NCI-H1048 (cell line): ENCODE results near the gene TADA2A.
"Not testable (repeated sequence)": the region's sequence is repeated elsewhere in the genome, so short reads cannot be mapped to it uniquely, and the experiment has no call there.

Experiments
- DNase-seq: peaks from one replicate; lab custom pipeline; 2025; lab: John Stamatoyannopoulos, UW

The TADA2A gene

DNA sequence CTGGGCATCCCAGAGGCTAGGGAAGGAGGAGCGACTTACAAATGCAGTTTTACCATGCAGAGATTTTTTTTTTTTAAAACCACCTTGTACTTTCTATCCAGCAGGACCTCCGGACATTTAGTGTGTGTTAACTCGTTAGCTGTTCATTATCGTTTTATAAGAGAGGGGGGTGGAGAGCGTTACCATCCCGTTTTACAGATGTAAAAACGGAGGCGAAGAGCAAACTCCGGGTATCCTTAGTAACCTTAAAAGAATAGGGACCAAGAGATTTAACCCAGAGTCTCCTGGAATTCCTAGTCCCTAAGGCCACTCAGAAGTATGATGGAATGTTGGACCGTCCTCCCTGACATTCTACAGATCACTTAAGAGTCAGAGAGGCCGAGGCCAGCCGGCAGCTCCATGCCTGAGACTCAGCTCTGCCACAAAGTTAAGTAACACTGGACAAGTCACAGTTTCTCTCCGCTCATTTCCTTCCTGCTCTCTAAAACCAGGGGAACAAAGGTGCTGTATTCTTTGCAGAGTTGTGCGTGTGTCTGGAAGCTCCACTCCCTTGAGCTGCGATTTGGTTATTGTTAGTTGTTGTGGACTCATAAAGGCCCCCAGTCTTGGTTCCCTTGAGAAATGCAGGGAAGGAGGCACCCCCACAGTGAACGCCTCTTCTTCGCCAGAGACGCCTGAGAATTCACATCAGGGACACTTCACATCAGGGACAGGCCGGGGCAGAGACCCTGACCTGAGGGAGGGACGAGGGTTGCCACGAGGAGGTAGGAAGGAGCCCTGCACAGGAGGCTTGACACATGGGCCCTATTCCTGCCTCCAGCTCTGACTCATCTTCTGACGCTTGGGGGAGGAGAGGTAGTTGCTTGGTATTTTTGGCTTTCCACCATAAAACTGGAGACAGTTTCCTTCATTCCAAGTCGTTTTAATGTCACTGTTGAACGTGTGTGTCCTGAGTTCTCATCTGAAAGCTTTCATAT lies 84.2 kb downstream of the TADA2A start:
- no peak for DNase-seq

DNA sequence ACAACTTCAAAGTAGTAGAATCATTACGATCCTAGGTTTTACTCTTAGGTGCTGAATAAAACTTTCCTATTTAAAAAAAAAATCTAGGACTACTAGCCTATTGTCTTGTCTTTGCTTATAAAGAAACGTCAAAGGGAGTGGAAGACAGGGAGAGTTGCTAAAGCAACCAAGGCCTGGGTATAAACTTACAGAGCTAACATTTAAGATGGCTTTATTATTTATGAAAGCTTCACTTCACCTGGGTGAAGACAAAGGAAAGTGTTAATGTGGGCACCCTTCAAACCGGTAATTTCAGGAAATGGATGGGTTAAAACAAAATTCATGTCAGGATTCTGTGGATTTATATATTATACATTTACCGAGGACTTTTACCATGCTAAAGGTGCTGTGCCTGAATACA lies 85.5 kb downstream of the TADA2A start:
- no peak for DNase-seq

DNA sequence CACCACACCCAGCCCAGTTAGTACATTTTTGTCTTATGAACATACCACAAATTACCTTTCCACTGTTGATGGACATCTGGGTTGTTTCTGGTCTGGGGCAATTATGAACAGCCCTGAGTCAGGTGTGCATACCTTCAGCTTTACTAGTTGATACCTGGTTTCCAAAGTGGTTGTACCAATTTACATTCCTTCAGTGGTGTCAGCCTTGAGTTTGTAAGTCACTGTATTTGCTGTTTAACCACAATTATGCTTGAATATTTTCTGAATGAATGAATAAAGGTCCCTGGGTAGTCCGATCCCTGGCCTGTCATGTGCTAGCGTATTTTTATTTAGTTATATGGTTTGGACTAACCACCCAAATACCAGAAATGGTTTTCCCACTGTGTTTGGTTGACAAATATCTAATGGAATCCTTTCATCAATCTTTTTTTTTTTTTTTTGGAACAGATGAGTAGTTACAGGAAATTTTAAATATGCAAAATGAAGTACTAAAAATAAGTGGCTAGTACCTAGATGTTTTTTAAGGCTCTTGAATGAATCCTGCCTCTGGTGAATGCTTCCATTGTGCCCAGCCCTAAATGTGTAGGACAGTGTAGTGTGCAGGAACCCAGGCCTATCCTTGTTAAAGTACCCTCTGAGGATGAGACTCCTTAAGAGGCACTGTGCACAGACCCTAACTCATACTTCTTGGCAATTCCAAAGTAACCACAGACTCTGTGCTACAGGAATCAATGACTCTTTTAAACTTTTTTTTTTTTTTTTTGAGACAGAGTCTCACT lies 86.8 kb downstream of the TADA2A start:
- DNase-seq = no peak

DNA sequence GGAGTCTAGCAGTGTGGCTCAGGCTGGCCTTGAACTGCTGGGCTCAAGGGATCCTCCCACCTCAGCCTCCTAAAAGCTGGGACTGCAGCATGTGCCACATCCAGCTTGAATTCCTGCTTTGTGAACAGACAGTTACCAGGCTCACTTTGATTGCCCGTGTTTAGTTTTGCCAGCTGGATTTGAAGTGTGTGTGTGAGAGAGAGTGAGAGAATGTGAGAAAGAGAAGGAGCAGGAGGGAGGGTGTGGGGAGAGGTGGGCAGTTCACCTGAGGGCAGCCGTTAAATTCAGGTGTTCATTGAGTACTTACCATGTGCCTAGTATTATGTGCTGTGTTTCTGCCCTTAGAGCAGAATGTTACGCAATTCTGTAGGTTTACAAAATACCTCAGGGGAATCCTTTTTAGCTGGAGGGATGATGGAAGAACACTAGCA lies 87.7 kb downstream of the TADA2A start:
- no peak for DNase-seq

DNA sequence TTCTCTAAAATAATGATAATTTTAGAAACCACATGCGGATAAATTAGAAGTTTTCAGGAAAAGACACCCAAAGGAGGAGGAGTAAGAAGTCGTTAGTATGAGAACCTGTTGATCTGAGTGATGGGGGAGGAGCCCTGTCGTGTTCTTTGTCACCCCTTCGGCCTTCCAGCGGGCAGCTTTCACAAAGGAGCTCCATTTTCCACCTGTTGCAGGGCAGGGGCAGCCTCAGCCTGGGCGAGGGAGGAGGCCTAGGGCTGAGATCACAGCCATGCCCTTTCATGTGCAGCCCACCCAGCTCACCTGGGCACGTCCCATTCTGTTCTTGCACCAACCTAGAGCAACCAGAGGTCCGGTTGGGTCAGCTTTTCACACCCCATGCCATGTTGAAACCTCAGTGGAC lies 88.3 kb downstream of the TADA2A start:
- no peak for DNase-seq

DNA sequence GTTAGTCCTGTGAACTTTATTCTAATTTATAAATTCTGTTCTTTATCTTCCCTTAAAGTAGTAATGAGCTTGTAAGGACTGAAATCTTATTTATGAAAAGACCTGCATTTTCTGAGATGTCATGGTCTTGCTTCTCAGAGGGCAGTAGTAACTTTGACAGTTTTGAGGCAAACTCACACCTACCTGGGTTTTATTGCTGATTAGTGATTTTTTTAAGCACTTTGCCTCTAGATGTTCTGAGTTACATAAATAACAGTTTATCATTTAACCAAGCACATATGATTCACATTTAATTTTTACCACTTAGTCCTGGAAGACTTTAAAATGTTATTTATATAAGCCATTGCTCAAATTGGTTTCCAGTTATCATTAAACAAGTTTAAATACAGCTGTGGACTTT lies 93.7 kb downstream of the TADA2A start:
- no peak for DNase-seq

DNA sequence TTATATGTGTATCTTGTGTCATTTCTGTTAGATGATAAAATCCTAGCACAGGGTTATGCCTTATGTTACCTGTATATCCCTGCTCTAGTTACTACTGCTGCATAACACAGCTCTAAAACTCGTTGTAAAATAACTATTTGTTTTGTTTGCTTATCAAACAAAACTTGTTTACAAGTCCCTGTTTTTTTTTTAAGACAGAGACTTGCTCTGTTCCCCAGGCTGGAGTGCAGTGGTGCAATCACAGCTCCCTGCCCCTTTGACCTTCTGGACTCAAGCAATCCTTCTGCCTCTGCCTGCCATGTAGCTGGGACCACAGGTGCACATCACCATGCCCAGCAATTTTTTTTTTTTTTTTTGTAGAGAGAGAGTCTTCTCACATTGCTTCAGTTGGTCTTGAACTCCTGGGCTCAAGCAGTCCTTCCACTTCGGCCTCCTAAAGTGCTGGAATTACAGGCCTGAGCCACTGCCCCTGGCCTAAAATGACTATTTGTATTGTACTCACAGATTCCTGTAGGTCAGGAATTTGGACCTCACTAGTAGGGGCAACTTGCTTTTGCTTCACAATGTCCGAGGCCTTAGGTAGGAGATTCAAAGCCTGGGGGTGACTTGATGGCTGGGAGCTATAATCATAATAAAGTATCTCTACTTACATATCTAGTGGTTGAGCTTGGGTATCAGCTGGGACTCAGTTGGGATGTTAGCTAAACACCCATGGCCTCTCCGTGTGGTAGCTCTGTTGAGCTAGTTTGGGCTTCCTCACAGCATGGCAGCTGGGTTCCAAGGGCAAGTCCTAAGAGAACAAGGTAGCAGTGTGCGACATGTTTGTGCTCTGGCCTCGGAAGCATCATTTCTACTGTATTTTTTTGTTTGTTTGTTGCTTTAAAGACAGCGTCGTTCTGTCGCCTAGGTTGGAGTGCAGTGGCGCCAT lies 95.6 kb downstream of the TADA2A start:
- no peak for DNase-seq

DNA sequence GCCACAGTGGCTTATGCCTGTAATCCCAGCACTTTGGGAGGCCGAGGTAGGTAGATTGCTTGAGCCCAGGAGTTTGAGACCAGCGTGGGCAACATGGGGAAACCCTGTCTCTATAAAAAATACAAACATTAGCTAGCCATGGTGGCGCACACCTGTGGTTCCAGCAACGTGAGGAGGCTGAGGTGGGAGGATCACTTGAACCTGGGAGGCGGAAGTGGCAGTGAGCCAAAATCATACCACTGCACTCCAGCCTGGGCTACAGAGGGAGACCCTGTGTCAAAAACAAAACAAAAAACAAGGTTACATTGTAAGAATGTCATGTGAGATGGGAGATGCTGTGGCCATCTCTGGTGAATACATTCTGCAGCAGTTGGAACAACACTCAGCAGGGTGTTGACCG lies 96.5 kb downstream of the TADA2A start:
- DNase-seq = no peak

DNA sequence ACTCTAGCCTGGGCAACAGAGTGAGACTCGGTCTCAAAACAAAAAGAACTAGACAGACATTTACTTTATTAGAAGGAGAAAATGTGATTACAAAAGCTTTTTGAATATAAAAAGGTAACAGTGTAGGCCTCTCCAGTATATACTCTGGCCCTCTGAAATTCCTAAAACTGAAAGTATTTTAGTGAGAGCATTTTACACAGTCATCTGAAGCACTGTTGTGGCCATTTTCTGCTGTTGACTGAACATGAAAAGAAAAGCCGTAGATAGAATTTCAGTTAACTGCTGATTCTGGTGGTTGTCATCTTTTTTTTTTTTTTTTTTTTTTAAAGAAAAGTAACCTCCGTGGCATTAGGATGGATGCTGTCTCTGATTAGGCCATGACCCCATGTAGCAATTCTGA lies 98.6 kb downstream of the TADA2A start:
- no peak for DNase-seq

DNA sequence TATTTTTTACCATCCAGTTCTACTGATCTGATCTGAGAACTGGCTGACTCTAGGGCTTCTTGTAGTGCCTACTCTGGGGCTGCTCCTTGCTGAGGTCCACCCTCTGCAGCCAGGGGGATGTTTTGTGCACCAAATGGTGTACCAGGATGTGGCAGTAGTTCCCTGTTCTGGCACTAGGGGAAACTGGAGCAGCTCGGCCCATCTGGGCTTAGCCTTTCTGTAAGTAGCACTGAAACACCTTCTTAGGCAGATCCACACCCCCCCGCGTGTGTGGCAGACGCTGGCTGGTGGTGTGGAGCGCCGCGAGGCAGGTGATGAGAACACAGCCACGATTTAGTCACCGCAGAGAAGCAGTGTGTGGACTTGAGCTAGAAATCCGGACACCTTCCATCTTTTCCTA lies 100.0 kb downstream of the TADA2A start:
- DNase-seq = no peak

DNA sequence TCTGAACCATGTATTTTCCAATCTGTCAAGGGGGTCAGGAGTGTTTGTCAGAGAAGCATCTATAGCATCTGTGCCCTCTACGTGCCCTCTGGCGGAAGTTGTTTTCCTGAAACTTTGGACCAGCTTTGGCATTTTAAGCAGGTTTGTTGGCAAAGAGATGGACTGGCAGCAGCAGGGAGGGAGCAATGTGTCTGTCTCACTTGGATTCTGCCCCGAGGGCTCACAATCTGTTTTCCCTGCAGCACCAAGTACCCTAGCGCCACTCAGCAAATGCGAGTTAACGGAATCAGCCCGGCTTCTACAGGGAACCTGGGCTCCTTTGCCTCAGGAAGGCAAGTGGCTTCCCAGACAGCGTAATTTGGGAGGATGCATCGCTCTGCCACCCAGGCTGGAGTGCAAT lies 100.4 kb downstream of the TADA2A start:
- DNase-seq = no peak

DNA sequence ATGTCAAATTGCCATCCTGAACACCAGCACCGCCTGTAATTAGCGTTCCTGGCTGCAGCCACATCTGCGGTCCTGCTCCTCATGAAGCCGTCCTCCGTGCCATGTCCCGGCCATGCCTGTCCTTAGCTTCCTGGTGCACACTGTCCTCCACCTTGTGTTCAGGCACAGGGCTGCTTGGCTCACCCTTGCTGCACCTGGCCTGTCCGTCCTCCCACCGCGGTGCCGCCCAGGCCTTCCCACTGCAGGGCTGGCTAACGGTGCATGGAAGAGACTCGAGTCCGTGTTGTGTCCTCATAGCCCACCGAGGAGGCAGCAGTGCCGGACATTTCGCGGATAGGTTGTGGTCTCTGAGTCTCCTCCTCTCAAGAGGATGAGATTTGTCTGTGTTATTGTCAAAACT lies 103.4 kb downstream of the TADA2A start:
- no peak for DNase-seq

DNA sequence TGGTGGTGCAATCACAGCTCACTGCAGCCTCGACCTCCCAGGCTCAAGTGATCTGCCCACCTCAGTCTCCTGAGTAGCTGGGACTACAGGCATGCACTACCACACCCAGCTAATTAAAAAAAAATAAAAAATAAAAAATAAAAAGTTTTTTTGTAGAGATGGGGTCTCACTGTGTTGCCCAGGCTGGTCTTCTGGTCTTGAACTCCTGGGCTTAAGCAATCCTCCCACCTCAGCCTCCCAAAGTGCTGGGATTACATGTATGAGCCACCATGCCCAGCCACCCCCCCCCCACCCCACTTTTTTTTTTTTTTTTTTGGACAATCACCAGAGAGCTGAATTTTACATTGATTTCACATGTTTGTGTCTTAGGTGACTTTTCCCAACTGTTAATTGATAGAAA lies 105.0 kb downstream of the TADA2A start:
- not testable (repeated sequence) for DNase-seq

DNA sequence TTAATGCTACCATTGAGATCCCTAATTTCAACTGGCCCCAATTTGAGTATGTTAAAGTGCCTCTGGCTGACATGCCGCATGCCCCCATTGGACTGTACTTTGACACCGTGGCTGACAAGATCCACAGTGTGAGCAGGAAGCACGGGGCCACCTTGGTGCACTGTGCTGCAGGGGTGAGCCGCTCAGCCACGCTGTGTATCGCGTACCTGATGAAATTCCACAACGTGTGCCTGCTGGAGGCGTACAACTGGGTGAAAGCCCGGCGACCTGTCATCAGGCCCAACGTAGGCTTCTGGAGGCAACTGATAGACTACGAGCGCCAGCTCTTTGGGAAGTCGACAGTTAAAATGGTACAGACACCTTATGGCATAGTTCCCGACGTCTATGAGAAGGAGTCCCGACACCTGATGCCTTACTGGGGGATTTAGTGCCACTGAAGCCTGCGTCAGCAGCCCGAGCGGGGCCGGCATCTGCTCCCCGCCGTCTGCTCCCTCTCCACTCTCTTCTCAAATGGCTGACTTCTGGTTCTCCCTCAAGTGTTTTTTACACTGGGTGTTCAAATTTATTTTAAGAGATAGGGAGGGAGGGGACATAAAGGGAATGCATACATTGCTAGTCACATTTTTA lies 105.9 kb downstream of the TADA2A start:
- no peak for DNase-seq

DNA sequence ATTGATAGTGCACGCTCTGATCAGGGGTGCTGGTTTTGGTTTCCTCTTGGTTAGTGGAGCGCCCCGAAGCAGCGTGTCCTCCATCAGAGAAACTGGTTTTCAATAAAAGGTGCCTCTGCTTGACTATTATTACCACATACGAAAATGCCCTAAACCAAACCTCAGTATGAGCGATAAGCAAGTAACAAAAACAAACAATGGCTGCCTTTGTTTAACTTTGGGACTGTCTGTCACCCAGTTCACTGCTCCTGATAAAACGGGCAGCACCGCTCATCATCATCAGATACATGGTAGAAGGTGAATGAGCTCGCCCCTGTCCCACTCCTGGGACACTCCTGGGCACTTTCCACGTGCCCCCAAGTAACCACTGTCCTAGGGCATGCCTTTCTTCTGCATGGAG lies 107.0 kb downstream of the TADA2A start:
- DNase-seq = no peak

DNA sequence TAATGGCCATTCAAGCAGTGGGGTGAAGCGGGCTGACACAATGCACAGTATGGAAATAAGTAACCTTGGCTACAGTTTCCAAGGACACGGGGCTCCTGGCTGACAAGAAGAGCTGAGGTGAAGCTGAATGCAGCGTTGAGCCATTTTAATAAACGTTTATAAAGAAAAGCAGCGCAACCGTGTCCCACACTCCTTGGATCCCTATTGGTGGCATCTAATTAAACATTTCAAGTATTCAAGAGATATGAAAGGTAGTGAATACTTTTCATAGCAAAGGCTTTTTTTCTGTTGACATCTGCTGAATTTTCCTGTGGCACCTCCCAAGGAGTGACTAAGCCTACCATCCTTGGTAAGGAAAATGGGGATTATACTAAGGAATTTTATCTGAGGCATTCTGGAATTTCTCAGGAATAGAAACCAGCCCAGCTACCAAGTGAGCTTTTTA lies 109.5 kb downstream of the TADA2A start:
- peak; percentile 64 for DNase-seq

DNA sequence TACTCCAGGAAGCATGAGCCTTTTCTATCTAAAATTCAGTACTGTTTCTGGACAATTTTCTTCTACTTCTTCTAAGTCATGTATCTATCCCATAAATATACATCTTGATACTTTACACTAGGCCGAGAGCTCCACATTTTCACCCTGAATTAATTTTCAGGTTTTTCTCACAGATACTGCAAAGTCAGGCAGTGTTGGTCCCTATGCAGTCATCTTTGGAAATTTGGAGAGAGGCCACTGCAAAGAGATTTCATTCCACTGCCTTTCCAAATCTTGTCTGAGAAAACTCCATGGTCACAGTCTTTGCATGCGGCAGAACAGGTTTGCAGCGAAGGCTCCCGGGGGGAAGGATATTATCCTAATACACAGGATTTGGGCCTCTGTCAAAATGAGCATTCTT lies 111.2 kb downstream of the TADA2A start:
- no peak for DNase-seq

DNA sequence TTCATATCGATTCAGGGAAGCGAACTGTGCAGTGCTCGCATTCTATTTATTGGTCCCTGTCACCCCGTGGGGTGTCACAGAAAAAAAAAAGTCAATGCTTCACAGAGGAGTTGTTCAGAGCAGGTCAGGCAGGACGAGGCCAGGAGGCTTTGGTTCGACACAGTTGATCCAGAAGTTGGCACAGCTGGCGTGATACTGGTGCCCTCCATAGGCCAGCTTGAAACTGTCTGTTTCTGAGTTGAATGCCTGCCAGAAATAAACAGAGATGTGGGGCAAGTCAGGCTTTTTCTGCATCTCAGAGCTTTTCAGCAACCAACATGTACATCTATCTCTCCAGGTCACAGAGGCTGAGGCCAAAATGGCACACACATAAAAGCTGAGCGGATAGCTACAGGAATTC lies 112.1 kb downstream of the TADA2A start:
- no peak for DNase-seq

DNA sequence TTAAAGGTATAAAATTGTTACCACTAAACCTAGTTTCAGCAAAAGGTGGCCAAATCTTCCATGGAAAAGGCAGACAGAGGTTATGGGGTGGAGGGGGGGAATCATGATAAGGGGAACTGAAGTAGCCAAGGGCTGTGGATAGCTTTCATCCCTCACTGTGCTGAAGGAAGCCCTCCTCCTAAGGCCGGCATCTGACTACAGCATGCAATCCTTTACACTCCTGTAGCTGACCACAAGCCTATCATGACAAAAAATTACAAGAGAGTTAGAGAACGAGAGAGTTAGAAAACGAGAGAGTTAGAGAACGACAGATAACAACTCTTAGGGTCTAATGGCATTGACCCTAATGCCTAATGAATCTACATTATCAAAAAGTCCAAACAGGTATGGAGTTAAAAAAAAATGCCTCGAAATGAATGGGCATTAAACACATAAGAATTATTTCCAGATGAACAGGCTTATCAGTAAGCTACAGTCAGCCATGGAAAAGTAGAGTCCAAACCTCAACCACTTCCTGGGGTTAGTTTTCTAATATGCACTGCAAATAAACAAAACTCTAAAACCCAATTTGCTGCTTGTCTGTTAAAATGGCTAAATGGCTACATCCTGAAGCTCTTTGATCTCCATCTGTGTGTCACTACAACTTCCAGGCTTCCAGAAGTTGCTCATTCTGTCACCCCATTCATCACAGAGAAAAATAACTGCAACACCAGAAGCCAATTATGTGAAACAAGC lies 112.7 kb downstream of the TADA2A start:
- DNase-seq = no peak

DNA sequence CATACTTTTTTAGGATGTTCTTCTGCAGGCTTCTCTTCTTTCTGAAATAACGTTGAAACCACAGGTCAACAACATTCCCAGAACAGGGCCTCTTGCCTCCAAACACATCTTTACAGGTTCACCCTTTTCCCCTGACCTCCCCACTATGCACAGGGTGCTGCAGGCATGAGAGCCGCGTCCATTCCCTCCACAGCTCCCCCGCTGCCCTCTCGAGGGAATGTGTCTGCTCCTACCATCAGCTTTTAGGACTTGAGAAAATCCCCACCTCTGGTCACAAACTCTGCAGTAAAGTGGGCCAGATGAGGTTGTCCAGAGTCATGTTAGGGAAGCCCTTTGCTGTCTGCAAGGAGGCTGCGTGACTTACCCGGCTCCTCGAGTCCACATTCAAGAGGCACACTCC lies 113.5 kb downstream of the TADA2A start:
- DNase-seq = no peak

DNA sequence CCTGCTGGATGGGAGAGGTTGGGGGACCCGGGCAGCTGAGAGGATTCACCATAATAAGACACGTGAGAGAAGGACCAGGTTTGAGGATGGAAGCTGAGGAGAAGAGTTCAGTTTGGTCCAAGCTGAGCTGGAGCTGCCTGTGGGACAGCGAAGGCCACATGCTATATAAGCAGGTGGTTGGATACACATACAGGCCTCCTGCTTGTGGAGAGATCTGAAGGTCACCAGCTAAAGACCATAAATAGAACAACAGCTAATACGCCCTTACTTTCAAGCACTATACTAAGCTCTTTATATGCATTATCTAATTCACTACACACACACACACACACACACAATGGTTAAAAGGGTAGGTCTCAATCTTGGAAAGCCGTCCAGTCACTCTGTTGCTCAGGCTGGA lies 115.1 kb downstream of the TADA2A start:
- DNase-seq = no peak
